WTC11 (cell line): ENCODE measurements around the gene RHCG. TPM values are rescaled to one million over a fixed set of nuclear protein-coding genes. Genes with fewer than 3 reads are reported as not detected.

Experiments
- ATAC-seq: fragments of 200-7000 bp; cut with Tn5 transposase; 2 replicates; pipeline ENCODE4 v1.10.0; 2021; ENCODE audit warnings: mild to moderate bottlenecking, moderate library complexity
- CTCF ChIA-PET: fragments of 300-600 bp; sonication (Branson Sonifier 250); formaldehyde crosslinking; loops from one replicate; lab custom pipeline; 2021; ENCODE audit warnings: antibody characterized with exemption; lab: Charles Lee
- POLR2A ChIA-PET: fragments of 350-600 bp; sonication (Branson Sonifier 250); formaldehyde crosslinking; loops from one replicate; lab custom pipeline; 2021; ENCODE audit warnings: antibody characterized with exemption; lab: Charles Lee
- DNase-seq: peaks from one replicate; pipeline ENCODE4 v3.0.0; 2021; ENCODE audit warnings: low spot score
- H3K27ac Mint-ChIP-seq: 2 replicates; pipeline ENCODE4 v1.8.0; 2021; ENCODE audit warnings: mixed read lengths
- H3K27me3 Mint-ChIP-seq: 2 replicates; pipeline ENCODE4 v1.8.0; 2021; ENCODE audit warnings: low read depth, mild to moderate bottlenecking, moderate library complexity, mixed read lengths
- H3K36me3 Mint-ChIP-seq: 2 replicates; pipeline ENCODE4 v1.8.0; 2021; ENCODE audit warnings: mixed read lengths
- H3K4me1 Mint-ChIP-seq: 2 replicates; pipeline ENCODE4 v1.8.0; 2022; ENCODE audit warnings: mixed read lengths
- H3K4me3 Mint-ChIP-seq: 2 replicates; pipeline ENCODE4 v1.8.0; 2021; ENCODE audit warnings: mild to moderate bottlenecking, moderate library complexity, mixed read lengths
- H3K9me3 Mint-ChIP-seq: 2 replicates; pipeline ENCODE4 v1.8.0; 2021; ENCODE audit warnings: mixed read lengths
- ARID4B ChIP-seq: sonication (generic); formaldehyde crosslinking; IDR thresholded peaks from 2 replicates; pipeline ENCODE4 v1.8.0; 2023; ENCODE audit warnings: missing genetic modification reagents, mild to moderate bottlenecking, borderline replicate concordance
- ESRRA ChIP-seq: sonication (generic); formaldehyde crosslinking; IDR thresholded peaks from 2 replicates; pipeline ENCODE4 v1.8.1; 2022; ENCODE audit warnings: mild to moderate bottlenecking, missing genetic modification reagents, borderline replicate concordance
- MXD4 ChIP-seq: fragments of 250-450 bp; sonication (Bioruptor Pico); IDR thresholded peaks from 2 replicates; pipeline ENCODE4 v1.8.0; 2021; ENCODE audit warnings: mild to moderate bottlenecking, moderate library complexity, borderline replicate concordance
- PRRX2 ChIP-seq: fragments of 250-450 bp; sonication (Bioruptor Pico); IDR thresholded peaks from 2 replicates; pipeline ENCODE4 v1.8.0; 2021; ENCODE audit warnings: mild to moderate bottlenecking
- TP53 ChIP-seq: sonication (generic); formaldehyde crosslinking; IDR thresholded peaks from 2 replicates; pipeline ENCODE4 v1.8.1; 2023; ENCODE audit warnings: mild to moderate bottlenecking, missing genetic modification reagents
- ZBTB21 ChIP-seq: sonication (generic); formaldehyde crosslinking; IDR thresholded peaks from 2 replicates; pipeline ENCODE4 v1.8.1; 2023; ENCODE audit warnings: mild to moderate bottlenecking, missing genetic modification reagents, borderline replicate concordance
- ZNF281 ChIP-seq: sonication (generic); formaldehyde crosslinking; IDR thresholded peaks from 2 replicates; pipeline ENCODE4 v1.8.0; 2023; ENCODE audit warnings: mild to moderate bottlenecking, missing genetic modification reagents
- ZNF532 ChIP-seq: fragments of 250-450 bp; sonication (Bioruptor Pico); IDR thresholded peaks from 2 replicates; pipeline ENCODE4 v1.9.0; 2021; ENCODE audit warnings: mild to moderate bottlenecking, borderline replicate concordance
- total RNA-seq: library from RNA; stranded (reverse); gene quantifications from 3 replicates; pipeline ENCODE4 v1.2.3, GENCODE V29; 2021
- TF ChIP-seq, protein P1 (sequence below): sonication (generic); formaldehyde crosslinking; conservative IDR thresholded peaks from 2 replicates; pipeline ENCODE4 v1.8.1; 2023; ENCODE audit warnings: mild to moderate bottlenecking, low read depth, missing genetic modification reagents, moderate library complexity
- TF ChIP-seq, protein P2 (sequence below): sonication (generic); formaldehyde crosslinking; IDR thresholded peaks from 2 replicates; pipeline ENCODE4 v1.8.1; 2022; ENCODE audit warnings: low read depth, mild to moderate bottlenecking, moderate library complexity, missing genetic modification reagents, borderline replicate concordance
- TF ChIP-seq, protein P3 (sequence below): sonication (generic); formaldehyde crosslinking; IDR thresholded peaks from 2 replicates; pipeline ENCODE4 v1.8.0; 2022; ENCODE audit warnings: mild to moderate bottlenecking, missing genetic modification reagents

The RHCG gene
- total RNA-seq, 1 experiment from 2014 or later: 0.31 TPM

DNA sequence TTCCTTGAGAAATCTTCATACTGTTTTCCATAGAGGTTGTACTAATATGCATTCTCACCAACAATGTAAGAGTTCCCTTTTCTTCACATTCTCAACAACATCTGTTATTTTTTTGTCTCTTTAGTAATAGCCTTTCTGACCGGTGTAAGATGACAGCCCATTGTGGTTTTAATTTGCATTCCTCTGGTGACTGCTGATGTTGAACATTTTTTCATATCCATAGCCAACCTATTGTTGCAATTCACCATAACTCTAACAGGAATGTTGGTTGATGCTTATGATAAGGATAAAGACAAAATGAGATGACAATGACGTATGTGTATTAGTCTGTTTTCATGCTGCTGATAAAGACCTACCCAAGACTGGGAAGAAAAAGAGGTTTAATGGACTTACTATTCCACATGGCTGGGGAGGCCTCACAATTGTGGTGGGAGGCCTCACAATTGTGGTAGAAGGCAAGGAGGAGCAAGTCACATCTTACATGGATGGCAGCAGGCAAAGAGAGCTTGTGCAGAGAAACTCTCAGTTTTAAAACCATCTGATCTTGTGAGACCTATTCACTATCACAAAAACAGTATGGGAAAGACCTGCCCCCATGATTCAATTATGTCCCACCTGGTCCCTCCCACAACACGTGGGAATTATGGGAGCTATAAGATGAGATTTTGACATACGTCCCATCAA, 37.6 kb upstream of the RHCG start (continued):
- no peak for TF ChIP-seq ARID4B
- TF ChIP-seq ZNF532 (CRISPR knock-in tag): no peak
- TF ChIP-seq ZNF281 (CRISPR knock-in tag): no peak
- TF ChIP-seq, protein P1, sequence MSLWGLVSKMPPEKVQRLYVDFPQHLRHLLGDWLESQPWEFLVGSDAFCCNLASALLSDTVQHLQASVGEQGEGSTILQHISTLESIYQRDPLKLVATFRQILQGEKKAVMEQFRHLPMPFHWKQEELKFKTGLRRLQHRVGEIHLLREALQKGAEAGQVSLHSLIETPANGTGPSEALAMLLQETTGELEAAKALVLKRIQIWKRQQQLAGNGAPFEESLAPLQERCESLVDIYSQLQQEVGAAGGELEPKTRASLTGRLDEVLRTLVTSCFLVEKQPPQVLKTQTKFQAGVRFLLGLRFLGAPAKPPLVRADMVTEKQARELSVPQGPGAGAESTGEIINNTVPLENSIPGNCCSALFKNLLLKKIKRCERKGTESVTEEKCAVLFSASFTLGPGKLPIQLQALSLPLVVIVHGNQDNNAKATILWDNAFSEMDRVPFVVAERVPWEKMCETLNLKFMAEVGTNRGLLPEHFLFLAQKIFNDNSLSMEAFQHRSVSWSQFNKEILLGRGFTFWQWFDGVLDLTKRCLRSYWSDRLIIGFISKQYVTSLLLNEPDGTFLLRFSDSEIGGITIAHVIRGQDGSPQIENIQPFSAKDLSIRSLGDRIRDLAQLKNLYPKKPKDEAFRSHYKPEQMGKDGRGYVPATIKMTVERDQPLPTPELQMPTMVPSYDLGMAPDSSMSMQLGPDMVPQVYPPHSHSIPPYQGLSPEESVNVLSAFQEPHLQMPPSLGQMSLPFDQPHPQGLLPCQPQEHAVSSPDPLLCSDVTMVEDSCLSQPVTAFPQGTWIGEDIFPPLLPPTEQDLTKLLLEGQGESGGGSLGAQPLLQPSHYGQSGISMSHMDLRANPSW (CRISPR knock-in tag): no peak

DNA sequence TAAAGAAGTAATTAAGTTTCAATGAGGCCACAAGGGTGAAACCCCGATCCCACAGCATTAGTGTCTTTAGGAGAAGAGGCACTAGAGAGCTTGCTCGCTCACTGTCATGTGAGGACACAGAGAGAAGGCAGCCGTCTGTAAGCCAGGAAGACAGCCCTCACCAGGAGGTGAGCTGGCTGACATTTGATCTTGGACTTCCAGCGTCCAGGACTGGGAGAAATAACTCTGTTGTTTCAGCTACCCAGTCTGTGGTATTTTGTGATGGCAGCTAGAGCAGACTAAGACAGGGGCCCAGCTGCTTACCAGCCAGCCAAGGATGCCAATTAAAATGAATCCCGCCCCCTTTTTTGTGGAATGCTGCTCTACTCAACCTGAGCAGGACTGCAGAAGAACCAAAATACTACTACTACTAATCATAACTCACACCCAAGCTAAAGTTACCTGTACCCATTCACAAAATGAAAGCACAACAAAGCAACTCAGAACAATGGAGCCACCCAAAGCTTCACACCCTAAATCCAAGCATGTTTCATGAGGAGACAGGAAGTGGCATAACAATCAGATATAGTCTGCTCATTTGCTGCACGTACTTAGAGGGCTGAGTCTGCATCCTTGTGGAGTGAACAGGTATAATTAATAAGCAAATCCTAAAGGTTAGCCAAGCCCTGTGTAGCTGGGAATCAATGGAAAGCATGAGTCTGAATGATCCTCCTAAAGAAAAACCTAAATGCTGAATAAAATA, 35.6 kb upstream of the RHCG start:
- Mint-ChIP-seq H3K4me3 (no peak overlapping the region), H3K36me3 (peaks cover 5% of the 10 kb centered on the region), H3K27ac (no peak overlapping the region), H3K27me3 (peaks cover 21% of the 10 kb centered on the region), H3K9me3 (peaks cover 18% of the 10 kb centered on the region), H3K4me1 (peaks cover 7% of the 10 kb centered on the region)
- CTCF ChIA-PET: interaction anchor here (0.5 to 3.4 kb wide), 8 partner anchors 18 to 173 kb away, joined by 3 to 14 read pairs (median 4); partner anchors contain the start of gene RHCG
- ATAC-seq: peak; percentile 50
- DNase-seq: no peak
- POLR2A ChIA-PET: no interaction called here
- TF ChIP-seq ESRRA (CRISPR knock-in tag): no peak
- TF ChIP-seq, protein P2, sequence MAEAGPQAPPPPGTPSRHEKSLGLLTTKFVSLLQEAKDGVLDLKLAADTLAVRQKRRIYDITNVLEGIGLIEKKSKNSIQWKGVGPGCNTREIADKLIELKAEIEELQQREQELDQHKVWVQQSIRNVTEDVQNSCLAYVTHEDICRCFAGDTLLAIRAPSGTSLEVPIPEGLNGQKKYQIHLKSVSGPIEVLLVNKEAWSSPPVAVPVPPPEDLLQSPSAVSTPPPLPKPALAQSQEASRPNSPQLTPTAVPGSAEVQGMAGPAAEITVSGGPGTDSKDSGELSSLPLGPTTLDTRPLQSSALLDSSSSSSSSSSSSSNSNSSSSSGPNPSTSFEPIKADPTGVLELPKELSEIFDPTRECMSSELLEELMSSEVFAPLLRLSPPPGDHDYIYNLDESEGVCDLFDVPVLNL (CRISPR knock-in tag): no peak
- TF ChIP-seq MXD4 (CRISPR knock-in tag): no peak
- no peak for TF ChIP-seq PRRX2 (CRISPR knock-in tag)
- TF ChIP-seq ZNF281 (CRISPR knock-in tag): no peak
- TF ChIP-seq TP53: no peak
- TF ChIP-seq, protein P3, sequence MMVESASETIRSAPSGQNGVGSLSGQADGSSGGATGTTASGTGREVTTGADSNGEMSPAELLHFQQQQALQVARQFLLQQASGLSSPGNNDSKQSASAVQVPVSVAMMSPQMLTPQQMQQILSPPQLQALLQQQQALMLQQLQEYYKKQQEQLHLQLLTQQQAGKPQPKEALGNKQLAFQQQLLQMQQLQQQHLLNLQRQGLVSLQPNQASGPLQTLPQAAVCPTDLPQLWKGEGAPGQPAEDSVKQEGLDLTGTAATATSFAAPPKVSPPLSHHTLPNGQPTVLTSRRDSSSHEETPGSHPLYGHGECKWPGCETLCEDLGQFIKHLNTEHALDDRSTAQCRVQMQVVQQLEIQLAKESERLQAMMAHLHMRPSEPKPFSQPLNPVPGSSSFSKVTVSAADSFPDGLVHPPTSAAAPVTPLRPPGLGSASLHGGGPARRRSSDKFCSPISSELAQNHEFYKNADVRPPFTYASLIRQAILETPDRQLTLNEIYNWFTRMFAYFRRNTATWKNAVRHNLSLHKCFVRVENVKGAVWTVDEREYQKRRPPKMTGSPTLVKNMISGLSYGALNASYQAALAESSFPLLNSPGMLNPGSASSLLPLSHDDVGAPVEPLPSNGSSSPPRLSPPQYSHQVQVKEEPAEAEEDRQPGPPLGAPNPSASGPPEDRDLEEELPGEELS (CRISPR knock-in tag): no peak
- no peak for TF ChIP-seq ZBTB21 (CRISPR knock-in tag)
